Stimulated activated CD4-positive, alpha-beta T cell treated with anti-CD3 and anti-CD28 coated beads, TNF-alpha, amount 100 ng/mL, for 1 hour (primary cell): ENCODE results near the gene KLRD1.
"Not testable (repeated sequence)": the region's sequence is repeated elsewhere in the genome, so short reads cannot be mapped to it uniquely, and the experiment has no call there.

Experiments used
- DNase-seq, 3 donors: peaks; one replicate each; pipeline ENCODE4 v3.0.0-alpha.2; 2020; ENCODE audit warnings: low read depth in 3 of 3, low spot score in 1 of 3

The KLRD1 gene

GRCh38 chr12:10336196-10336595 is 28.5 kb downstream of the KLRD1 start:
- DNase-seq: not testable (repeated sequence)

- DNase-seq: not testable (repeated sequence)
Measured at GRCh38 chr12:10338470-10338869, 30.8 kb downstream of the KLRD1 start.

- no peak for DNase-seq
Measured at GRCh38 chr12:10339053-10339840, 31.6 kb downstream of the KLRD1 start.

- DNase-seq: not testable (repeated sequence)
Measured at GRCh38 chr12:10340946-10341345, 33.3 kb downstream of the KLRD1 start.

GRCh38 chr12:10341892-10342509 is 34.3 kb downstream of the KLRD1 start:
- no peak for DNase-seq

GRCh38 chr12:10351457-10351856 is 43.8 kb downstream of the KLRD1 start:
- DNase-seq: not testable (repeated sequence)

GRCh38 chr12:10354071-10354470 is 46.4 kb downstream of the KLRD1 start:
- no peak for DNase-seq

- no peak for DNase-seq
Measured at GRCh38 chr12:10354502-10354901, 46.8 kb downstream of the KLRD1 start.

GRCh38 chr12:10358131-10358530 is 50.5 kb downstream of the KLRD1 start:
- no peak for DNase-seq

- no peak for DNase-seq
Measured at GRCh38 chr12:10358969-10359368, 51.3 kb downstream of the KLRD1 start.

- no peak for DNase-seq
Measured at GRCh38 chr12:10361084-10361483, 53.4 kb downstream of the KLRD1 start.

GRCh38 chr12:10361622-10362021 is 54.0 kb downstream of the KLRD1 start:
- DNase-seq: no peak

GRCh38 chr12:10362325-10362724 is 54.7 kb downstream of the KLRD1 start:
- DNase-seq: no peak

GRCh38 chr12:10362828-10363657 is 55.4 kb downstream of the KLRD1 start:
- DNase-seq: no peak

GRCh38 chr12:10363658-10363913 is 55.9 kb downstream of the KLRD1 start:
- DNase-seq: no peak

- DNase-seq: no peak
Measured at GRCh38 chr12:10363914-10364814, 56.5 kb downstream of the KLRD1 start.

- DNase-seq: peak in 2 of 3 donors; percentile 16 to 20
Measured at GRCh38 chr12:10364815-10365622, 57.3 kb downstream of the KLRD1 start.

GRCh38 chr12:10365696-10366405 is 58.2 kb downstream of the KLRD1 start:
- DNase-seq: no peak

GRCh38 chr12:10366875-10367274 is 59.2 kb downstream of the KLRD1 start:
- DNase-seq: no peak

- not testable (repeated sequence) for DNase-seq
Measured at GRCh38 chr12:10367714-10368113, 60.0 kb downstream of the KLRD1 start.
